ENCODE measurements around the gene NAP1L1.

Gene NAP1L1

DNA sequence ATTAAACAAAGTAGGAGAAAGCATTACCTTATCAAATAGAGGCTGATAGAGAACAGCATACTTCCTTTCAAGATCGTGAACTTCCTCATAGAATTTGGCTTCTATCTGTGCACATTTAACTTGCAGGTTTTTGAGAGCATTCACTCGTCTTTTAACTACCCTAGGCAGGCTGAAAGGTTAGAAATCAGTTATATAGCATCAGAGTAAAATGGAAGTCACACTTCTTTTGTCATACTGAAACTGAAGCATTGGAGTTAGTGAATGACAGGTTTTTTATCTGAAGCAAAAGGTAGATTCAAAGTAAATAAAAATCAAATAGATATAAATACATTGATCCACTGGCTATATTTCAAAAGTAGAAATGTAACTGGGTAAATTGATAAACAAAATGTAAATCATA lies 24.4 kb downstream of the NAP1L1 start:
- H3K4me3 ChIP-seq (ENCODE audit: control insufficient read depth, low read depth, low read length): no peak overlapping the region
- TF ChIP-seq, protein P1, sequence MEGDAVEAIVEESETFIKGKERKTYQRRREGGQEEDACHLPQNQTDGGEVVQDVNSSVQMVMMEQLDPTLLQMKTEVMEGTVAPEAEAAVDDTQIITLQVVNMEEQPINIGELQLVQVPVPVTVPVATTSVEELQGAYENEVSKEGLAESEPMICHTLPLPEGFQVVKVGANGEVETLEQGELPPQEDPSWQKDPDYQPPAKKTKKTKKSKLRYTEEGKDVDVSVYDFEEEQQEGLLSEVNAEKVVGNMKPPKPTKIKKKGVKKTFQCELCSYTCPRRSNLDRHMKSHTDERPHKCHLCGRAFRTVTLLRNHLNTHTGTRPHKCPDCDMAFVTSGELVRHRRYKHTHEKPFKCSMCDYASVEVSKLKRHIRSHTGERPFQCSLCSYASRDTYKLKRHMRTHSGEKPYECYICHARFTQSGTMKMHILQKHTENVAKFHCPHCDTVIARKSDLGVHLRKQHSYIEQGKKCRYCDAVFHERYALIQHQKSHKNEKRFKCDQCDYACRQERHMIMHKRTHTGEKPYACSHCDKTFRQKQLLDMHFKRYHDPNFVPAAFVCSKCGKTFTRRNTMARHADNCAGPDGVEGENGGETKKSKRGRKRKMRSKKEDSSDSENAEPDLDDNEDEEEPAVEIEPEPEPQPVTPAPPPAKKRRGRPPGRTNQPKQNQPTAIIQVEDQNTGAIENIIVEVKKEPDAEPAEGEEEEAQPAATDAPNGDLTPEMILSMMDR (conservative IDR thresholded peaks at IDR 0.05; ENCODE audit: control insufficient read depth, insufficient read depth, low read depth, low read length): no peak
- DNase-seq (ENCODE audit: low read depth): no peak

DNA sequence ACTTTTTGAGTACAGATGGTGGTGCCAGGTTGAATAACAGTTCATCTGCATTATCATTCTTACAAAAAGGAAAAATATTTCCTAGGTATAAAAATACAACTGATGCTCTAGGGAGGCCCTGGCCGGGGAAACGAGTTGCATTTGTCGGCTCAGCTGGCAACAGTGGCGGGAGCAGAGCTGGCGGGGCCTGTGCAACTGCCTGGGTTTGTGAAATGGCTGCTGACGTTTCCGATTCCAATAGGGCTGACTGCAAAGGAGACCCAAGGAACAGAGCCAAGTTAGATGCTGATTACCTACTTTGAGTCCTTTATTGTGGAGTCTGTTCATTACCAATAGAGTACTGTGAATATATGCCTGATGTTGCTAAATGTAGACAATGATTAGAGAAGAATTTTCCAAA lies 27.2 kb downstream of the NAP1L1 start:
- no peak for DNase-seq (ENCODE audit: low read depth)
- no peak overlapping the region for H3K4me3 ChIP-seq (ENCODE audit: control insufficient read depth, low read depth, low read length)
- TF ChIP-seq, protein P1 (conservative IDR thresholded peaks at IDR 0.05; ENCODE audit: control insufficient read depth, insufficient read depth, low read depth, low read length): no peak

DNA sequence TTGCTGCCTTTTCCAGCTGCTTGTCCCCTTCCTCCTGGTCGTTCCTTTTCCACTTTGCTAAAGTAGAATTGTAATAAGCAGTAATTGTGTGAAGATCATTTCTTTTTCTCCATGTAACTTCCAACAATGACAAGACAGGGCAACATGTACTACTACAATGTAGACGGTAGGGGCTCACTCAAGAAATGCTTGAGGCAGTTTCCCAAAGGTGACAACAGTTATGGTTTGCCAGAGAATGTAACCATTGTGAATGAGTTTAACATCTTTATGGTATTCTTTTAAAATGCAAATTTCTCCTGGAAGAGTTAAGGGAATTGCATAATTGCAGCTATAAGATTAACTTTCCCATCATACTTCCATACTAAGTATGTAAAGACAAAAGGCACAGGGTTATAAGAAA lies 29.1 kb downstream of the NAP1L1 start:
- no peak for DNase-seq (ENCODE audit: low read depth)
- no peak overlapping the region for H3K4me3 ChIP-seq (ENCODE audit: control insufficient read depth, low read depth, low read length)
- TF ChIP-seq, protein P1 (conservative IDR thresholded peaks at IDR 0.05; ENCODE audit: control insufficient read depth, insufficient read depth, low read depth, low read length): no peak

DNA sequence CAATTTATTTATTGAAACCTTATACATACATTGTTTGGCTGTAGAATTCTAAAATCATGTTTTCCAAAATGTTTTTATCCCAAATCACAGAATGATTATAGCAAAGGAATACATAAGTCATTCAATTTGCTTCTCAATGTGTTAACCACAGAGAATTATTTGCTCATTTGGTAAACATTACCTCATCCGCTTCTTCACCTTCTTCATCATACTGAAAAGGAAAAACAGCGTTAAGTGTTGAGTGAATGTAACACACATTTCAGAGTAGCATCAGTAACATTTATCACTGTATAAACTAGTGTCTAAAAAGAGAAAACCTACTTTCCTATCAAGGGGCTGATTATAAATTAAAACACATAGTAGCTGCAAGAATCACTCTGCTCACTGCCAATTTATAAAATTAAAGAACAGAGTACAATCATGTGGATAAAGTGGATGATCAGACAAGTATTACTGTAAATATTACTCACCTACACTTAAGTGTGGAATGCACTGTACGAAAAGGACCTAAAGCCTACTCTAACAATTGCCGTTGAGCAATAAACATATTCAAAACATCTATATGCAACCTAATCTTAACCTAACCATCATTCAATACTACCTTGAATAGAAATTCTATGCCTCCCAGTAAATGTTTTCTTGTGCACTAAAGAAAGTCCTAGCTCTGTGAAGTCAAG lies 34.8 kb downstream of the NAP1L1 start:
- TF ChIP-seq, protein P1 (conservative IDR thresholded peaks at IDR 0.05; ENCODE audit: control insufficient read depth, insufficient read depth, low read depth, low read length): no peak
- no peak overlapping the region for H3K4me3 ChIP-seq (ENCODE audit: control insufficient read depth, low read depth, low read length)
- DNase-seq (ENCODE audit: low read depth): no peak

DNA sequence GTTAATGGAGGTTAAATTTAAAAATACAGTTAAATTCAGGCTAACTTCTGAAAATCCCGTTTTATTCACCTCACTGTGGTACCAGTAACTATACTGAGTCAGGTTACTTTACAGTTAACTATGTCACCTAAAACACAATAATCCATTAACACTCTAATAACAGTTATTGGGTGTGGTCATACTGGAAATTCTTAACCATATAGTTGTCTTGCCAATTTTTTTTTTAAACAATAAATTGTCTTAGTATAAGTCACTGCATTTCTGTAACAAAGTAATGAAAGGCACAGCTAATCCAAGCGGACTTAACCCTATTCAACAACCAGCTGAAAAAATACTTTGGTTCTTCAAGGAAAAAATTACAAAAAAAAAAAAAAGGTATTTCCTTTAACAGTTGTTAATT lies 36.7 kb downstream of the NAP1L1 start:
- TF ChIP-seq, protein P1 (conservative IDR thresholded peaks at IDR 0.05; ENCODE audit: control insufficient read depth, insufficient read depth, low read depth, low read length): no peak
- H3K4me3 ChIP-seq (ENCODE audit: control insufficient read depth, low read depth, low read length): no peak overlapping the region
- no peak for DNase-seq (ENCODE audit: low read depth)

DNA sequence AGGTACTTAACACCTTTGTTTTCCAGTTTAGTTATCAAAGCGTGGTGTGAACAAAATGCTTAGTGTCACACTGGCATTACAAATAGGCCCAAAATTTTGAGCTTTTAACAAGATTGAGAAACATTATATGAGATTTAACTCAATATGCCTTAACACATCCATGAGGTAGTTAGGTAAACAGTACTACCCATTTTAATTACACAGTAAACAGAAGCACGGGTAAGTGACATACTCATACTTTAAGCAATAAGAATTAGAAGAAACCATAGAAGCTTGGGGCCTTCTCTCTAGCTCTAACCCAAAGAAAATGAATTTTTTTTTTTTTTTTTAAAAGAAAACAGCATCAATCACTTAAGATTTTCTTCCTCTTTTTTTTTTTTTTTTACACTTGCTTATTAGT lies 37.4 kb downstream of the NAP1L1 start:
- no peak for DNase-seq (ENCODE audit: low read depth)
- no peak overlapping the region for H3K4me3 ChIP-seq (ENCODE audit: control insufficient read depth, low read depth, low read length)
- TF ChIP-seq, protein P1 (conservative IDR thresholded peaks at IDR 0.05; ENCODE audit: control insufficient read depth, insufficient read depth, low read depth, low read length): no peak

DNA sequence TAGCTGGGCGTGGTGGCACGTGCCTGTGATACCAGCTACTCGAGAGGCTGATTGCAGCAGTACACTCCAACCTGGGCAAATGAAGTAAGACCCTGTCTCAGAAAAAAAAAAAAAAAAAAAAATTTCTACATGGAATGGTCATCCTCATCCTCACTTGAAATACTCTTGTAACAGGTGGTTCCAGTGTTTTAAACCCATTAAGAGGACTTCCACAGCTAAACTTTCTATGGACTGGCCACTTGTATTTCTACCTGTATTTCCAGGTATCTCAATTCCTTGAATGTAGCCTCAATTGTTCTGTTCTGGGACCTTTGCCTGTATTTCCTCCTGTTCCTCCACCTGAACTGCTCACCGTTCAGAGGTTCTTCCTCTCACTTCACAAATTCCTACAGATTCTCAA lies 41.1 kb downstream of the NAP1L1 start:
- TF ChIP-seq, protein P1 (conservative IDR thresholded peaks at IDR 0.05; ENCODE audit: control insufficient read depth, insufficient read depth, low read depth, low read length): no peak
- H3K4me3 ChIP-seq (ENCODE audit: control insufficient read depth, low read depth, low read length): no peak overlapping the region

More for the DNA sequence above, 41.1 kb downstream of the NAP1L1 start:
- DNase-seq (ENCODE audit: low read depth): no peak

Data from fibroblast of mammary gland (primary cell).